ENCODE results near the gene BCAR1. TPM values are rescaled to one million over a fixed set of nuclear protein-coding genes. Genes with fewer than 3 reads are reported as not detected.

BCAR1 gene
- total RNA-seq, 1 experiment from 2014 or later, result 95.6 TPM

DNA sequence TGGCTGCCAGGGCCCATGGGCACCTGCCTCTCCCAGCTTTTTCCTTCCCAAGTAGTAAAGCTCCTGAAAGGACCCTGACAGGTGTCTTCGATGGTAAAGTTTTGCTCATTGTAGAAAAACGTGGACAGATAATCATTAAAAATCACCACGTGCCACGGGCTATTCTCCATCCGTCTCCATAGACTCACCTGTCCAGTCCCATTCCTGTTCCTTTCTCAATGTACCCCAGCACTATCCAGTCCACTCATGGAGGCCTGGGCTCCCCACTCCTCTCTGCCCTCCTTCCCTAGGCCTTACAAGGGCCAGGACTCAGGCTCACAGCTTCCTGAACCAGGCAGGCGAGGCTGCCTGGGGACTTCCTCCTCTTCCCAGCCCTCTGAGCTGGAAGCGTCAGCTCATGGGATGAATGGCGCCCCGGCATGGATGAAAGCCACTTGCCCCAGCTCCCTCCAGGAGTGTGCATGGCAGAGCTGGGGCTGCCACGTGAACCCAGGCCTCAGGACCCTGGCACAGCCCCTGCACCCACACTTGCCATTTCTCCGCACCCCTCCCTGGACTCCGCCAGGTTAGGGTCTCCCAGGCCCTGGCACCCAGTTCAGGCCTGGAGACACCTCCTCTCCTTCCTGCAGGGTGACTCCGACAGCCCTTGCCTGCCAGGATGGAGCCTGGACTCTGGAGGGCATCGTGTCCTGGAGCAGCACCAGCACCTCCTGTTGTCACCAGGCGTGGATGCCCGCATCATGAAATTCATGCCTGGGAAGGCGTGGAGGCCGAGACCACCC, 23.9 kb downstream of the BCAR1 start (continued):
- no peak for TF ChIP-seq ARID4B (CRISPR knock-in tag; IDR thresholded peaks at IDR 0.05; ENCODE audit: borderline replicate concordance)

- H3K4me1 Mint-ChIP-seq, result peaks cover 3% of the 10 kb centered on the region; the same call in 1 of the 2 replicates
- H3K36me3 Mint-ChIP-seq, result peaks cover 18% of the 10 kb centered on the region
- POLR2A ChIA-PET, result interaction anchor here (0.9 to 1.3 kb wide), 3 partner anchors 18 to 27 kb away, joined by 3 to 4 read pairs (median 4); no protein-coding TSS in a partner anchor
- no peak overlapping the region for H3K4me3 Mint-ChIP-seq
- ATAC-seq (no peak), DNase-seq (ENCODE audit: low spot score) (no peak)
- H3K27me3 Mint-ChIP-seq (ENCODE audit: low read depth), result no peaks in the 10 kb centered on the region
- no peak overlapping the region; the same call in 1 of the 2 replicates for H3K27ac Mint-ChIP-seq
- TF ChIP-seq NR2C2 (CRISPR knock-in tag; IDR thresholded peaks at IDR 0.05) (0 out of 2 replicates have a peak, but pooled peaks have one; percentile 16), ZNF232 (CRISPR knock-in tag; IDR thresholded peaks at IDR 0.05) (no peak), NFE2L1 (CRISPR knock-in tag; IDR thresholded peaks at IDR 0.05) (no peak)
- no peaks in the 10 kb centered on the region for H3K9me3 Mint-ChIP-seq
- CTCF ChIA-PET, result interaction anchor here (0.6 to 0.7 kb wide), 3 partner anchors 31 to 214 kb away, joined by 3 read pairs; no protein-coding TSS in a partner anchor
Observed at GRCh38 chr16:75226550-75227360, 24.7 kb downstream of the BCAR1 start.

- peaks cover 12% of the 10 kb centered on the region for H3K36me3 Mint-ChIP-seq
- no peak overlapping the region for H3K4me3 Mint-ChIP-seq
- H3K27ac Mint-ChIP-seq, result no peak overlapping the region
- H3K27me3 Mint-ChIP-seq (ENCODE audit: low read depth), result no peaks in the 10 kb centered on the region
- H3K9me3 Mint-ChIP-seq, result no peaks in the 10 kb centered on the region
- ChIA-PET CTCF (interaction anchor here (0.7 to 1.3 kb wide), 3 partner anchors 8 to 159 kb away, joined by 4 to 12 read pairs (median 4); no protein-coding TSS in a partner anchor), POLR2A (interaction anchor here (0.9 to 1.3 kb wide), 2 partner anchors 20 to 28 kb away, joined by 3 to 4 read pairs; no protein-coding TSS in a partner anchor)
- no peak for ATAC-seq
- no peak for DNase-seq (ENCODE audit: low spot score)
- peaks cover 3% of the 10 kb centered on the region; the same call in 1 of the 2 replicates for H3K4me1 Mint-ChIP-seq
- TF ChIP-seq ZBTB21 (CRISPR knock-in tag; IDR thresholded peaks at IDR 0.05; ENCODE audit: borderline replicate concordance), result no peak
- TF ChIP-seq SMAD4 (CRISPR knock-in tag; IDR thresholded peaks at IDR 0.05), result no peak
- no peak for TF ChIP-seq ZNF281 (CRISPR knock-in tag; IDR thresholded peaks at IDR 0.05)
- TF ChIP-seq, protein P1, sequence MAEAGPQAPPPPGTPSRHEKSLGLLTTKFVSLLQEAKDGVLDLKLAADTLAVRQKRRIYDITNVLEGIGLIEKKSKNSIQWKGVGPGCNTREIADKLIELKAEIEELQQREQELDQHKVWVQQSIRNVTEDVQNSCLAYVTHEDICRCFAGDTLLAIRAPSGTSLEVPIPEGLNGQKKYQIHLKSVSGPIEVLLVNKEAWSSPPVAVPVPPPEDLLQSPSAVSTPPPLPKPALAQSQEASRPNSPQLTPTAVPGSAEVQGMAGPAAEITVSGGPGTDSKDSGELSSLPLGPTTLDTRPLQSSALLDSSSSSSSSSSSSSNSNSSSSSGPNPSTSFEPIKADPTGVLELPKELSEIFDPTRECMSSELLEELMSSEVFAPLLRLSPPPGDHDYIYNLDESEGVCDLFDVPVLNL (CRISPR knock-in tag; IDR thresholded peaks at IDR 0.05; ENCODE audit: borderline replicate concordance, low read depth), result no peak
- TF ChIP-seq ZNF219 (CRISPR knock-in tag; IDR thresholded peaks at IDR 0.05; ENCODE audit: borderline replicate concordance), result no peak
- TF ChIP-seq ZNF121 (CRISPR knock-in tag; IDR thresholded peaks at IDR 0.05), result no peak
- no peak for TF ChIP-seq FOXK1 (CRISPR knock-in tag; IDR thresholded peaks at IDR 0.05)
- no peak for TF ChIP-seq EMX1 (CRISPR knock-in tag; IDR thresholded peaks at IDR 0.05)
- TF ChIP-seq ZNF263 (CRISPR knock-in tag; IDR thresholded peaks at IDR 0.05; ENCODE audit: low read depth), result no peak
- no peak for TF ChIP-seq SP1 (CRISPR knock-in tag; conservative IDR thresholded peaks at IDR 0.05)
- TF ChIP-seq, protein P2, sequence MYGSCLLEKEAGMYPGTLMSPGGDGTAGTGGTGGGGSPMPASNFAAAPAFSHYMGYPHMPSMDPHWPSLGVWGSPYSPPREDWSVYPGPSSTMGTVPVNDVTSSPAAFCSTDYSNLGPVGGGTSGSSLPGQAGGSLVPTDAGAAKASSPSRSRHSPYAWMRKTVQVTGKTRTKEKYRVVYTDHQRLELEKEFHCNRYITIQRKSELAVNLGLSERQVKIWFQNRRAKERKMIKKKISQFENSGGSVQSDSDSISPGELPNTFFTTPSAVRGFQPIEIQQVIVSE (CRISPR knock-in tag; IDR thresholded peaks at IDR 0.05; ENCODE audit: borderline replicate concordance), result no peak
- TF ChIP-seq FOXP4 (CRISPR knock-in tag; IDR thresholded peaks at IDR 0.05), result no peak
- TF ChIP-seq CBFB (CRISPR knock-in tag; IDR thresholded peaks at IDR 0.05; ENCODE audit: low read depth), result no peak
- TF ChIP-seq MYBL2 (CRISPR knock-in tag; IDR thresholded peaks at IDR 0.05), result no peak
Observed at GRCh38 chr16:75225678-75226515, 25.5 kb downstream of the BCAR1 start.

Data from WTC11 (cell line).